Sigmoid colon (tissue), 7 donors: ENCODE results near the gene TBC1D2B. TPM values are rescaled to one million over a fixed set of nuclear protein-coding genes. Genes with fewer than 3 reads are reported as not detected.

Experiments used
- DNase-seq: peaks from one replicate; pipeline ENCODE4 v3.0.0-alpha.2; 2019
- H3K27ac ChIP-seq, 4 donors: fragments of 200-600 bp; sonication (generic); one replicate each; pipeline ENCODE4 v1.5.1; 2016 to 2019; ENCODE audit warnings: mild to moderate bottlenecking in 1 of 4
- H3K27me3 ChIP-seq, 3 donors: fragments of 200-600 bp; sonication (generic); one replicate each; pipeline ENCODE4 v1.5.1; 2019; ENCODE audit warnings: mild to moderate bottlenecking in 1 of 3
- H3K36me3 ChIP-seq, 4 donors: fragments of 200-600 bp; sonication (generic); one replicate each; pipeline ENCODE4 v1.5.1; 2016 to 2019
- H3K4me1 ChIP-seq, 4 donors: fragments of 200-600 bp; sonication (generic); one replicate each; pipeline ENCODE4 v1.5.1; 2017 to 2019
- H3K4me3 ChIP-seq, 4 donors: fragments of 200-600 bp; sonication (generic); one replicate each; pipeline ENCODE4 v1.5.1; 2017 to 2019; ENCODE audit warnings: mild to moderate bottlenecking in 2 of 4, moderate library complexity in 1 of 4
- H3K9me3 ChIP-seq, 4 donors: fragments of 200-600 bp in 3 of 4; sonication (generic) in 3 of 4; one replicate each; pipeline versions ENCODE4 v1.5.1 to v1.6.1; 2013 to 2019
- CTCF ChIP-seq, 4 experiments: fragments of 450-650 bp in 3 of 4; fragments of 200-600 bp in 1 of 4; IDR thresholded peaks; one replicate each; pipeline ENCODE4 v1.5.1; 2016 to 2019; ENCODE audit warnings: antibody characterized with exemption in 4 of 4, mild to moderate bottlenecking in 3 of 4, moderate library complexity in 2 of 4
- EP300 ChIP-seq, 4 donors: sonication (generic); formaldehyde crosslinking; IDR thresholded peaks; one replicate each; pipeline ENCODE4 v1.6.1; 2017; ENCODE audit warnings: antibody characterized with exemption in 4 of 4
- POLR2A ChIP-seq, 2 donors: fragments of 450-650 bp; IDR thresholded peaks; one replicate each; pipeline ENCODE4 v1.6.1; 2016; ENCODE audit warnings: antibody characterized with exemption in 2 of 2, mild to moderate bottlenecking in 2 of 2, moderate library complexity in 2 of 2
- POLR2AphosphoS5 ChIP-seq, 4 donors: sonication (generic); formaldehyde crosslinking; IDR thresholded peaks; one replicate each; pipeline ENCODE4 v1.6.1; 2017; ENCODE audit warnings: antibody characterized with exemption in 4 of 4
- WGBS, 2 donors: extraction: QIAGEN DNeasy Blood & Tissue Kit; methylation state at CpG; one replicate each; pipeline ENCODE4 v1.1.7; 2013; 5-methylcytosine and 5-hydroxymethylcytosine counted together
- intact Hi-C: fragments of 100-400 bp; cut with DNase I; formaldehyde crosslinking; loops from one replicate; pipeline ENCODE4 v1.15.1; 2023
- polyA plus RNA-seq, 3 donors: library from polyadenylated mRNA; stranded (reverse); fragments of 200-250 nt; gene quantifications; one replicate each; pipeline ENCODE4 v1.2.3, GENCODE V29; 2013
- total RNA-seq, 4 donors: library from RNA; depleted of rRNA; stranded (reverse); fragments of >200 nt; gene quantifications; one replicate each; pipeline ENCODE4 v1.1.0, GENCODE V29; 2016
- donor health status: healthy with polysubstance abuse.
- donor health status: Bipolar disorder and iron deficiency.
- donor health status: healthy.

Gene TBC1D2B
- total and polyA plus RNA-seq, 7 donors: 7.6 to 47.1 (median 29.9) TPM

GRCh38 chr15:78104119-78104479 is 26.6 kb upstream of the TBC1D2B start:
- no peak for TF ChIP-seq EP300 (IDR thresholded peaks at IDR 0.05)
- no peak for TF ChIP-seq CTCF (IDR thresholded peaks at IDR 0.05)
- no peak for TF ChIP-seq POLR2AphosphoS5 (IDR thresholded peaks at IDR 0.05)
- no peak for TF ChIP-seq POLR2A (IDR thresholded peaks at IDR 0.05)
- Histone ChIP-seq H3K27ac (no peak overlapping the region), H3K36me3 (no peaks in the 10 kb centered on the region), H3K4me1 (no peaks in the 10 kb centered on the region), H3K4me3 (no peak overlapping the region), H3K9me3 (no peaks in the 10 kb centered on the region), H3K27me3 (no peaks in the 10 kb centered on the region)
- peak; percentile 34 for DNase-seq
- 88 to 91% methylated on average over 4 of the region's 4 CpGs for WGBS, 2 donors
- intact Hi-C loops: no loop called here

GRCh38 chr15:78103406-78104118 is 26.1 kb upstream of the TBC1D2B start:
- intact Hi-C loops: no loop called here
- H3K9me3 ChIP-seq: no peaks in the 10 kb centered on the region
- 70 to 88% methylated on average over 12 of the region's 12 CpGs for WGBS, 2 donors
- peak; percentile 58 for DNase-seq
- no peak overlapping the region for H3K27ac ChIP-seq
- no peak for TF ChIP-seq EP300 (IDR thresholded peaks at IDR 0.05)
- no peak for TF ChIP-seq POLR2AphosphoS5 (IDR thresholded peaks at IDR 0.05)
- TF ChIP-seq CTCF (IDR thresholded peaks at IDR 0.05): no peak
- TF ChIP-seq POLR2A (IDR thresholded peaks at IDR 0.05): no peak
- no peaks in the 10 kb centered on the region for H3K4me1 ChIP-seq
- no peak overlapping the region for H3K4me3 ChIP-seq
- H3K27me3 ChIP-seq: no peaks in the 10 kb centered on the region
- no peaks in the 10 kb centered on the region for H3K36me3 ChIP-seq

- TF ChIP-seq POLR2A (IDR thresholded peaks at IDR 0.05): no peak
- TF ChIP-seq POLR2AphosphoS5 (IDR thresholded peaks at IDR 0.05): no peak
- no peak for TF ChIP-seq EP300 (IDR thresholded peaks at IDR 0.05)
- TF ChIP-seq CTCF (IDR thresholded peaks at IDR 0.05): no peak
- Histone ChIP-seq H3K4me3 (no peak overlapping the region), H3K4me1 (no peaks in the 10 kb centered on the region), H3K36me3 (no peaks in the 10 kb centered on the region), H3K27ac (no peak overlapping the region), H3K27me3 (no peaks in the 10 kb centered on the region), H3K9me3 (no peaks in the 10 kb centered on the region)
- DNase-seq: no peak
- 67 to 81% methylated on average over 6 of the region's 6 CpGs for WGBS, 2 donors
- intact Hi-C loops: no loop called here
Measured at GRCh38 chr15:78102741-78103140, 25.2 kb upstream of the TBC1D2B start.

- no peak overlapping the region for H3K27ac ChIP-seq
- H3K4me3 ChIP-seq: no peak overlapping the region
- 82 to 93% methylated on average over 1 of the region's 1 CpG for WGBS, 2 donors
- H3K36me3 ChIP-seq: no peaks in the 10 kb centered on the region
- TF ChIP-seq CTCF (IDR thresholded peaks at IDR 0.05): no peak
- no peak for TF ChIP-seq POLR2AphosphoS5 (IDR thresholded peaks at IDR 0.05)
- no peak for TF ChIP-seq EP300 (IDR thresholded peaks at IDR 0.05)
- no peak for TF ChIP-seq POLR2A (IDR thresholded peaks at IDR 0.05)
- no peak for DNase-seq
- no peaks in the 10 kb centered on the region for H3K27me3 ChIP-seq
- intact Hi-C loops: no loop called here
- H3K4me1 ChIP-seq: no peaks in the 10 kb centered on the region
- H3K9me3 ChIP-seq: no peaks in the 10 kb centered on the region
Measured at GRCh38 chr15:78102211-78102610, 24.7 kb upstream of the TBC1D2B start.
